ENCODE data around the gene CTSW. TPM values are rescaled to one million over a fixed set of nuclear protein-coding genes. Genes with fewer than 3 reads are reported as not detected.
A peak's percentile ranks its signal among the peaks of the same experiment; 100 is the strongest.

CTSW gene
- total RNA-seq, 1 donor: 0.43 TPM

GRCh38 chr11:65852508-65853245, 27.0 kb upstream of the CTSW start:
- TF ChIP-seq CTCF (IDR thresholded peaks at IDR 0.05; ENCODE audit: insufficient read depth, low read depth, low read length): no peak
- no peak overlapping the region for H3K4me3 ChIP-seq (ENCODE audit: low read depth, low read length)
- no peak for DNase-seq (ENCODE audit: low read depth)

GRCh38 chr11:65853246-65853979, 26.2 kb upstream of the CTSW start:
- TF ChIP-seq CTCF (IDR thresholded peaks at IDR 0.05; ENCODE audit: insufficient read depth, low read depth, low read length): peak; percentile 11
- no peak overlapping the region for H3K4me3 ChIP-seq (ENCODE audit: low read depth, low read length)
- DNase-seq (ENCODE audit: low read depth): no peak

- no peak for DNase-seq (ENCODE audit: low read depth)
- TF ChIP-seq CTCF (IDR thresholded peaks at IDR 0.05; ENCODE audit: insufficient read depth, low read depth, low read length): no peak
- no peak overlapping the region for H3K4me3 ChIP-seq (ENCODE audit: low read depth, low read length)
These were observed 25.5 kb upstream of the CTSW start for GRCh38 chr11:65854161-65854592.

GRCh38 chr11:65854852-65855837, 24.5 kb upstream of the CTSW start:
- no peak for DNase-seq (ENCODE audit: low read depth)
- no peak for TF ChIP-seq CTCF (IDR thresholded peaks at IDR 0.05; ENCODE audit: insufficient read depth, low read depth, low read length)
- H3K4me3 ChIP-seq (ENCODE audit: low read depth, low read length): no peak overlapping the region

GRCh38 chr11:65855927-65856363, 23.7 kb upstream of the CTSW start:
- no peak for DNase-seq (ENCODE audit: low read depth)
- TF ChIP-seq CTCF (IDR thresholded peaks at IDR 0.05; ENCODE audit: insufficient read depth, low read depth, low read length): no peak
- H3K4me3 ChIP-seq (ENCODE audit: low read depth, low read length): peak overlapping the region; percentile 98

All from fibroblast of villous mesenchyme (primary cell).